MCF 10A (cell line): ENCODE data around the gene SLC45A3. TPM values are rescaled to one million over a fixed set of nuclear protein-coding genes. Genes with fewer than 3 reads are reported as not detected.

Source experiments
- BruUV-seq: library from RNA; stranded (reverse); fragments of 400-500 nt; replicated peaks from 2 replicates; lab custom pipeline; 2021; lab: Mats Ljungman, UMichigan
- CTCF ChIA-PET: fragments of 300-600 bp; sonication (Branson Sonifier 250); formaldehyde crosslinking; extraction: SDS; loops from one replicate; lab custom pipeline; 2021; ENCODE audit warnings: antibody characterized with exemption, inconsistent platforms; lab: Yijun Ruan, JAX
- POLR2A ChIA-PET: fragments of 300-600, 350-650 bp; sonication (Branson Sonifier 250); formaldehyde crosslinking; extraction: SDS; loops from one replicate; lab custom pipeline; 2020; ENCODE audit warnings: antibody characterized with exemption, inconsistent platforms; lab: Yijun Ruan, JAX
- DNase-seq: peaks from one replicate; pipeline ENCODE4 v3.0.0-alpha.2; 2018; ENCODE audit not compliant: unreplicated experiment
- H3K27ac Mint-ChIP-seq: one replicate; pipeline ENCODE4 v1.8.0; 2022; ENCODE audit warnings: mild to moderate bottlenecking, low read depth, mixed read lengths; ENCODE audit not compliant: unreplicated experiment
- H3K27me3 Mint-ChIP-seq: one replicate; pipeline ENCODE4 v1.8.0; 2022; ENCODE audit warnings: mixed read lengths; ENCODE audit not compliant: insufficient read depth, unreplicated experiment
- H3K36me3 Mint-ChIP-seq: one replicate; pipeline ENCODE4 v1.8.0; 2022; ENCODE audit warnings: mild to moderate bottlenecking, moderate library complexity, mixed read lengths; ENCODE audit not compliant: insufficient read depth, unreplicated experiment
- H3K4me1 Mint-ChIP-seq: one replicate; pipeline ENCODE4 v1.8.0; 2022; ENCODE audit warnings: mixed read lengths; ENCODE audit not compliant: insufficient read depth, unreplicated experiment
- H3K4me3 Mint-ChIP-seq: one replicate; pipeline ENCODE4 v1.8.0; 2022; ENCODE audit warnings: mild to moderate bottlenecking, moderate library complexity, mixed read lengths; ENCODE audit not compliant: unreplicated experiment
- H3K9me3 Mint-ChIP-seq: one replicate; pipeline ENCODE4 v1.8.0; 2022; ENCODE audit warnings: mixed read lengths; ENCODE audit not compliant: unreplicated experiment
- intact Hi-C: fragments of 100-400 bp; cut with micrococcal nuclease; formaldehyde crosslinking; loops from 2 replicates; pipeline ENCODE4 v1.14.1; 2022
- total RNA-seq: library from RNA; stranded (reverse); gene quantifications from 2 replicates; pipeline ENCODE4 v1.2.3, GENCODE V29; 2022
- TF ChIP-seq, protein P1 (sequence below): fragments of 200-600 bp; IDR thresholded peaks from one replicate; pipeline ENCODE4 v1.8.0; 2022; ENCODE audit warnings: antibody characterized with exemption, mild to moderate bottlenecking; ENCODE audit not compliant: unreplicated experiment

Gene SLC45A3
- total RNA-seq, 1 experiment from 2014 or later, result 3.1 TPM

DNA sequence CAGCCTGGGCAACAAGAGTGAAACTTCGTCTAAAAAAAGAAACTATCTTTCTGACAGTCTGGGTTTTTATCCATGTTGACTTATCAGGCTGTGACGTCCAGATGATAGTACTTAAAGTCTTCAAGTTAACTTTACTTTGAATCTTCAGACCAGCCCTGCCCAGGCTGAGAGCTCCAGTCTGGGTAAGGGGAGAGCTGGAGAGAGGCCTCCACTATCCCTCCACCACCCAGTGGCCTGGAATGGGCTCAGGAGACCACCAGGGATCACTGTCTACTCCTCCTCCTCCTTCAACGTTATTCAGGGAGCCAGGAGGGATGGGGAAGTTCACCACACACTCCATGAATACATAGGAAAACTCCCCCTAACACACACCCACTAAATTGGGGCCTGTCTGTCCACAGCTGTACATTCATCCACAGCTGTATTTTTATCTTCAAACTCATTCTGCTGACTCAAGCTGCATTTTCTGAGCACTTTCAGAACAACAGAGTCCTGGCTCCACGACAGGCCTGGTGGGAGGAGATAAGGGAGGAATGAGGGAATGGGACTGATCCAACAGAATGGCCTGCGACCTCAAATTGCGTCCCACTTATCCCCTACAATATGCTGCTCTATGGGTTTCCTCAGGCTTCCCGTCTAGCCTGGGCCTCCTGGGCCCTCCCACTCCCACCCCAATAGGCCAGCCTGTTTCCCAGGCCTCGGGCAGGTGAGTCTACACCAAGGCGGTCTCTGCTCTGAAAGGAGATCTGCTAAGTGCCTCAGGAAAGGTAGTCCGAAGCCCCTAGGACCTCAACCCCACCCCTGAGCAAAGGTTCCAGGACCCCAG is 1.8 kb downstream of the SLC45A3 start:
- intact Hi-C loops, result no loop called here
- Mint-ChIP-seq H3K27me3 (no peaks in the 10 kb centered on the region), H3K4me1 (peaks cover 14% of the 10 kb centered on the region), H3K9me3 (no peaks in the 10 kb centered on the region), H3K36me3 (no peaks in the 10 kb centered on the region), H3K27ac (no peak overlapping the region), H3K4me3 (peak overlapping the region; percentile 76)
- no TSS peak for BruUV-seq
- TF ChIP-seq, protein P1, sequence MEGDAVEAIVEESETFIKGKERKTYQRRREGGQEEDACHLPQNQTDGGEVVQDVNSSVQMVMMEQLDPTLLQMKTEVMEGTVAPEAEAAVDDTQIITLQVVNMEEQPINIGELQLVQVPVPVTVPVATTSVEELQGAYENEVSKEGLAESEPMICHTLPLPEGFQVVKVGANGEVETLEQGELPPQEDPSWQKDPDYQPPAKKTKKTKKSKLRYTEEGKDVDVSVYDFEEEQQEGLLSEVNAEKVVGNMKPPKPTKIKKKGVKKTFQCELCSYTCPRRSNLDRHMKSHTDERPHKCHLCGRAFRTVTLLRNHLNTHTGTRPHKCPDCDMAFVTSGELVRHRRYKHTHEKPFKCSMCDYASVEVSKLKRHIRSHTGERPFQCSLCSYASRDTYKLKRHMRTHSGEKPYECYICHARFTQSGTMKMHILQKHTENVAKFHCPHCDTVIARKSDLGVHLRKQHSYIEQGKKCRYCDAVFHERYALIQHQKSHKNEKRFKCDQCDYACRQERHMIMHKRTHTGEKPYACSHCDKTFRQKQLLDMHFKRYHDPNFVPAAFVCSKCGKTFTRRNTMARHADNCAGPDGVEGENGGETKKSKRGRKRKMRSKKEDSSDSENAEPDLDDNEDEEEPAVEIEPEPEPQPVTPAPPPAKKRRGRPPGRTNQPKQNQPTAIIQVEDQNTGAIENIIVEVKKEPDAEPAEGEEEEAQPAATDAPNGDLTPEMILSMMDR, result no peak
- ChIA-PET CTCF (interaction anchor here (0.5 to 10.1 kb wide), 18 partner anchors 10 to 1697 kb away, joined by 3 to 130 read pairs (median 3); partner anchors contain the start of gene ELK4), POLR2A (interaction anchor here (0.7 to 3.6 kb wide), 8 partner anchors 9 to 67 kb away, joined by 3 to 25 read pairs (median 3); partner anchors contain the start of gene ELK4)
- no peak for DNase-seq

DNA sequence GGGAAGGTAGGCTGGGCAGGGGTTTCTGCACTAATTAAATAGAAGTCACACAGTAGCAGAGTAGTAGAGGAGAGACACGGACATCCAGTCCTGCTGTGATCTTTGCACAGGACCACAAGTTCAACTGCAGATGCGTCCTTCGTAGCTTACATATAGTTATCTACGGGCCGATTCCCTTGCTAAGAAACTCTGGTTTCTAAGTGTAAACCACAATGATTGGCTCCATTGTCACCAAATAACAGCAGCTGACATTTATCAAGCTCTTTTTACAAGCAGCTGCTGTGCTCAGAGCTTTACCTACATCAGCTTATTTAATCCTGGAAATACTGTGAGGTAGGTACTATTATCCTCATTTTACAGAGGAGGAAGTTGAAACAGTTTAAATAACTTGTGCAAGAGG is 3.1 kb downstream of the SLC45A3 start:
- DNase-seq, result no peak
- Mint-ChIP-seq H3K27ac (no peak overlapping the region), H3K4me1 (peaks cover 16% of the 10 kb centered on the region), H3K27me3 (no peaks in the 10 kb centered on the region), H3K9me3 (no peaks in the 10 kb centered on the region), H3K4me3 (no peak overlapping the region), H3K36me3 (no peaks in the 10 kb centered on the region)
- intact Hi-C loops, result no loop called here
- ChIA-PET CTCF (interaction anchor here (0.8 to 10.1 kb wide), 11 partner anchors 10 to 349 kb away, joined by 3 to 130 read pairs (median 4); no protein-coding TSS in a partner anchor), POLR2A (interaction anchor here (0.7 to 1.6 kb wide), 6 partner anchors 11 to 68 kb away, joined by 3 to 8 read pairs (median 4); partner anchors contain the start of gene ELK4)
- TF ChIP-seq, protein P1, result no peak
- BruUV-seq, result no TSS peak

DNA sequence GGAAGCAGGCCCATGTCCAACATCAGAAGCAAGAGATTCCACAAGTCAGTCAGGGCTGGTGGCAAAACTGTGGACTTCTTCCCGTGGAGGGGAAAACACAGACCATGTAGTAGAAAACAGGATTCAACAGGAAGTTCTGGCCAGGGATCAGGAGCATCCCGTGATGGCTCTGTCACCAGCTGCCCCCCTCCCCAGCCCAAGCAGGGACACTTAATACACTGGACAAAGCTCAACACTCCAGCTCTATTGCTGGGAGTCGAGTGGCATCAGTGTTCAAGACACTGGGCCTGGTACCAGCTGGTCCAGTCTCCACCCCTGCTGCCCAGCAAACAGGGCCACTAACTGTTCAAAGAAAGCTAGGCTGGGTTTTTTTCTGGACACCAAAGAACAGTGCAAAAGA is 3.7 kb downstream of the SLC45A3 start:
- ChIA-PET CTCF (interaction anchor here (0.9 to 10.1 kb wide), 7 partner anchors 19 to 231 kb away, joined by 3 to 130 read pairs (median 6); no protein-coding TSS in a partner anchor), POLR2A (interaction anchor here (0.7 to 1.6 kb wide), 6 partner anchors 11 to 69 kb away, joined by 3 to 8 read pairs (median 4); partner anchors contain the start of gene ELK4)
- intact Hi-C loops, result no loop called here
- Mint-ChIP-seq H3K4me3 (no peak overlapping the region), H3K9me3 (no peaks in the 10 kb centered on the region), H3K27me3 (no peaks in the 10 kb centered on the region), H3K27ac (no peak overlapping the region), H3K4me1 (peaks cover 22% of the 10 kb centered on the region), H3K36me3 (no peaks in the 10 kb centered on the region)
- no TSS peak for BruUV-seq
- TF ChIP-seq, protein P1, result no peak
- no peak for DNase-seq

DNA sequence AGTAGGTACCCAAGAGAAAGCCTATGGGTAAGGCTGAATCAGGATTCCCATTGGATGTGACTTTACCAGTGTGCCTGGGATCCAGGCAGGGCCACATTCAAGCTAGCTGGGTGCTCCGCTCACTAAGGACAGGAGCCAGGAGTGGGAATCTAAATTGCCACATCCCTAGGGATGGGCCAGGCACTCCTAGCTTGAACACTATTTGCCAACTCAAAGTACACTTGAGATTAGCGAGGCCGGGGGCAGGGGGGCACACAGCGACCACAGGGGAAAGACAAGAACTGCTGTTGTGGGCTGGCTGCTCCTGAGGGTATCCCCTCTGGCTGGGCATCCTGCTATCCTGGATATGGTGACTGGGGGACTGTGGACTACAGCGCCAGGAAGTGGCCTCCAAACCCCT is 4.3 kb downstream of the SLC45A3 start:
- H3K4me3 Mint-ChIP-seq, result no peak overlapping the region
- ChIA-PET POLR2A (interaction anchor here (1.4 to 1.6 kb wide), 2 partner anchors 12 to 18 kb away, joined by 4 to 6 read pairs; no protein-coding TSS in a partner anchor), CTCF (interaction anchor here (0.7 to 10.1 kb wide), 6 partner anchors 14 to 435 kb away, joined by 3 to 130 read pairs (median 11); partner anchors contain the start of gene NUCKS1)
- no peak overlapping the region for H3K27ac Mint-ChIP-seq
- intact Hi-C loops, result no loop called here
- TF ChIP-seq, protein P1, result no peak
- peaks cover 23% of the 10 kb centered on the region for H3K4me1 Mint-ChIP-seq
- BruUV-seq, result no TSS peak
- H3K27me3 Mint-ChIP-seq, result no peaks in the 10 kb centered on the region
- H3K9me3 Mint-ChIP-seq, result no peaks in the 10 kb centered on the region
- no peaks in the 10 kb centered on the region for H3K36me3 Mint-ChIP-seq
- DNase-seq, result no peak
